ENCODE data around the gene FAM50B. TPM values are rescaled to one million over a fixed set of nuclear protein-coding genes. Genes with fewer than 3 reads are reported as not detected.
A peak's percentile ranks its signal among the peaks of the same experiment; 100 is the strongest.

Gene FAM50B
- total and polyA plus RNA-seq, 2 experiments from 2014 or later, result 1.1 to 1.6 TPM

DNA sequence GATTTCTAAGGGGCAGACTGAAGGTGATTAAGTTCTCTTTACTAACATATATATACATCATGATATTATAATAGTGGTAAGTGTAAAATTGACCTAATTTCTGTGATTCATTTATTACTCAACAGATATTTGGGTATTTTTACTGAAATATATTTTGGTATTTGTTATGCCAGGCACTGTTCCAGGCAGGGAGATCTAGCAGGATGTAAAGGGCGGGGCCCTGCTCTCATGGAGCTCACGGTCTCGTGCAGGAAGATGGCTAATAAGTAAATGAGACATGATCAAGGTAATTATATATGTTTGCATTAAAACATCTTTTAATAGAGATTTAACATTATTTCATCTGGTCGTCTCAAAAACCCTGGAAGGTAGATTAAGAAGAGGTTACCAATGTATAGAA lies 27.7 kb downstream of the FAM50B start:
- no peaks in the 10 kb centered on the region for H3K9me3 ChIP-seq (ENCODE audit: low read depth)
- TF ChIP-seq EZH2phosphoT487 (IDR thresholded peaks at IDR 0.05; ENCODE audit: low read depth, severe bottlenecking, unreplicated experiment) (no peak), EZH2 (IDR thresholded peaks at IDR 0.05; ENCODE audit: borderline replicate concordance) (no peak)
- TF ChIP-seq, protein P1, sequence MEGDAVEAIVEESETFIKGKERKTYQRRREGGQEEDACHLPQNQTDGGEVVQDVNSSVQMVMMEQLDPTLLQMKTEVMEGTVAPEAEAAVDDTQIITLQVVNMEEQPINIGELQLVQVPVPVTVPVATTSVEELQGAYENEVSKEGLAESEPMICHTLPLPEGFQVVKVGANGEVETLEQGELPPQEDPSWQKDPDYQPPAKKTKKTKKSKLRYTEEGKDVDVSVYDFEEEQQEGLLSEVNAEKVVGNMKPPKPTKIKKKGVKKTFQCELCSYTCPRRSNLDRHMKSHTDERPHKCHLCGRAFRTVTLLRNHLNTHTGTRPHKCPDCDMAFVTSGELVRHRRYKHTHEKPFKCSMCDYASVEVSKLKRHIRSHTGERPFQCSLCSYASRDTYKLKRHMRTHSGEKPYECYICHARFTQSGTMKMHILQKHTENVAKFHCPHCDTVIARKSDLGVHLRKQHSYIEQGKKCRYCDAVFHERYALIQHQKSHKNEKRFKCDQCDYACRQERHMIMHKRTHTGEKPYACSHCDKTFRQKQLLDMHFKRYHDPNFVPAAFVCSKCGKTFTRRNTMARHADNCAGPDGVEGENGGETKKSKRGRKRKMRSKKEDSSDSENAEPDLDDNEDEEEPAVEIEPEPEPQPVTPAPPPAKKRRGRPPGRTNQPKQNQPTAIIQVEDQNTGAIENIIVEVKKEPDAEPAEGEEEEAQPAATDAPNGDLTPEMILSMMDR (IDR thresholded peaks at IDR 0.05; ENCODE audit: poor library complexity), result no peak
- H3K27me3 ChIP-seq, result no peaks in the 10 kb centered on the region
- no peak overlapping the region for H3K4me2 ChIP-seq
- H3K27ac ChIP-seq, result peak overlapping the region; percentile 96
- DNase-seq (ENCODE audit: low spot score), result no peak
- no peaks in the 10 kb centered on the region for H4K20me1 ChIP-seq (ENCODE audit: insufficient read depth, poor library complexity, severe bottlenecking)
- no peaks in the 10 kb centered on the region for H3K9me2 ChIP-seq (replicated peaks; ENCODE audit: insufficient read depth)
- H3K36me3 ChIP-seq (replicated peaks; ENCODE audit: insufficient read depth, low read depth), result no peaks in the 10 kb centered on the region
- 88% methylated on average over 4 of the region's 4 CpGs for WGBS (ENCODE audit: low lambda C conversion rate, missing lambda C conversion rate)
- H3K4me3 ChIP-seq, result no peak overlapping the region
- H2AFZ ChIP-seq, result no peak overlapping the region
- no peaks in the 10 kb centered on the region for H3K4me1 ChIP-seq (ENCODE audit: insufficient read depth)
- no peaks in the 10 kb centered on the region for H3K79me2 ChIP-seq

DNA sequence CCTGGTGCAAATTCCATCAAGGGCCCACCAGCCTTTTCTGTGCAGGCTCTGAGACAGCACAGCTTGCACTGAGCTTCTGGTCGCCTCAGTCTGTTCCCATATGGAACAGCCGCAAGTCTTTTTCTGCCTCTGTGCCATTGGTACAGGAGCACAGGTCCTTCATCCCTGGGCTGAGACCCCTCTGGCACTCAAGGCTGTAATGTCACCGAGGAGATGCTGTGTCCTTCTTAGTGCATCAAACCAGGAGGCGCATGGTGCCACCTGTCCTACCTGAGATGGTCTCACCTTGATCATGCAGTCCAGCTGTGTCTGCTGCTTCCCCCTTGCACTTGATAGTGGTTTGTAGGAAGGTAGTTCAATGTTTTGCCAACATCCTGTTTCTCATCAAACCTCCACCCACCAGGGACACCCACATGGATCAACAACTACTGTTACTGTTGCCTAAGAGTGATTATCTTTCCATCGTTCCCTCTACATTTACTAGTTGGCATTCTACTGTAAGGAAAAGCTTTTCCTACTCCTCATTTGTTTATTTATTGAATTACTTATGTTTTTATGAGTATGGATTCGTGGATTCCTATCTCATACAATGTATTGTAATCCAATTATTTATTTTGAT lies 29.0 kb downstream of the FAM50B start:
- Histone ChIP-seq H3K27ac (peak overlapping the region; percentile 5), H3K9me2 (replicated peaks; ENCODE audit: insufficient read depth) (no peaks in the 10 kb centered on the region), H2AFZ (no peak overlapping the region), H3K79me2 (no peaks in the 10 kb centered on the region), H3K4me2 (no peak overlapping the region), H3K27me3 (no peaks in the 10 kb centered on the region), H3K4me1 (ENCODE audit: insufficient read depth) (peaks cover 2% of the 10 kb centered on the region), H3K9me3 (ENCODE audit: low read depth) (no peaks in the 10 kb centered on the region), H4K20me1 (ENCODE audit: insufficient read depth, poor library complexity, severe bottlenecking) (no peaks in the 10 kb centered on the region), H3K36me3 (replicated peaks; ENCODE audit: insufficient read depth, low read depth) (no peaks in the 10 kb centered on the region), H3K4me3 (no peak overlapping the region)
- DNase-seq (ENCODE audit: low spot score), result no peak
- WGBS (ENCODE audit: low lambda C conversion rate, missing lambda C conversion rate), result 78% methylated on average over 6 of the region's 6 CpGs
- no peak for TF ChIP-seq EZH2 (IDR thresholded peaks at IDR 0.05; ENCODE audit: borderline replicate concordance)
- no peak for TF ChIP-seq EZH2phosphoT487 (IDR thresholded peaks at IDR 0.05; ENCODE audit: low read depth, severe bottlenecking, unreplicated experiment)
- TF ChIP-seq, protein P1 (IDR thresholded peaks at IDR 0.05; ENCODE audit: poor library complexity), result no peak

GRCh38 chr6:3879194-3879952 lies 30.2 kb downstream of the FAM50B start:
- Histone ChIP-seq H4K20me1 (ENCODE audit: insufficient read depth, poor library complexity, severe bottlenecking) (no peaks in the 10 kb centered on the region), H3K9me2 (replicated peaks; ENCODE audit: insufficient read depth) (no peaks in the 10 kb centered on the region), H3K27me3 (no peaks in the 10 kb centered on the region), H2AFZ (no peak overlapping the region), H3K9me3 (ENCODE audit: low read depth) (no peaks in the 10 kb centered on the region), H3K36me3 (replicated peaks; ENCODE audit: insufficient read depth, low read depth) (no peaks in the 10 kb centered on the region), H3K79me2 (no peaks in the 10 kb centered on the region), H3K4me3 (no peak overlapping the region), H3K27ac (no peak overlapping the region), H3K4me1 (ENCODE audit: insufficient read depth) (peaks cover 13% of the 10 kb centered on the region), H3K4me2 (no peak overlapping the region)
- TF ChIP-seq, protein P1 (IDR thresholded peaks at IDR 0.05; ENCODE audit: poor library complexity), result no peak
- TF ChIP-seq EZH2 (IDR thresholded peaks at IDR 0.05; ENCODE audit: borderline replicate concordance), result no peak
- no peak for TF ChIP-seq EZH2phosphoT487 (IDR thresholded peaks at IDR 0.05; ENCODE audit: low read depth, severe bottlenecking, unreplicated experiment)
- no peak for DNase-seq (ENCODE audit: low spot score)
- WGBS (ENCODE audit: low lambda C conversion rate, missing lambda C conversion rate), result 95% methylated on average over 25 of the region's 25 CpGs
